Measurements from ENCODE around the gene HES4.
"Not testable (repeated sequence)": the region's sequence is repeated elsewhere in the genome, so short reads cannot be mapped to it uniquely, and the experiment has no call there.

The HES4 gene

GRCh38 chr1:1033009-1033587, 33.2 kb upstream of the HES4 start:
- DNase-seq: peak; percentile 95

GRCh38 chr1:1032424-1032823, 32.5 kb upstream of the HES4 start:
- DNase-seq: no peak

DNA sequence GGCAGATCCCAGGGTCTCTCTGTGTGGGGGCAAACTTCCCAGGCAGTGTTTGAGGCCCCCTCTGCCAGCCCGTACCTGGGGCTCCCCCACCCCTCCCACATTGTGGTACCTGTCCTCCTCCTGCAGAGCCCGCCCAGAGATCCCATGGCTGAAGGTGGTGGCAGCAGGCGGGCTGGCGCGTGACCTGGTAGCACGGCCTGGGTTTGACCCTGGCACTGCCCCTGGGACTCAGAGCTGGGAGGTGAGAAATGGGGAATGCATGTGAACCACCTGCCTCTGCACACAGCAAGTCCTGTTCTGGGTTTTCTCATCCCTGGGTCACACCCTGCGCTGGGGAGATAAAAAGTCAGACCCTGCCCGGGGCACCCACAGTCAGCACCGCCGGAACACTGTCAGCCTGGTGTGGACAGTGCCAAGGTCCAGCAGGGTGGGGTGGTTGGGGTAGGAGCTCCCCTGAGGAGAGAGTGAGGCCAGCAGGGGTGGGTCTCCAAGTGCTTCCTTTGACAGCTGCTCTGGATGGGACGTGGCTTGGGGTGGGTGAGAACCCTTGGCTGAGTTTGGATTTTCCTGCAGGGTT, 31.9 kb upstream of the HES4 start:
- DNase-seq: no peak

DNA sequence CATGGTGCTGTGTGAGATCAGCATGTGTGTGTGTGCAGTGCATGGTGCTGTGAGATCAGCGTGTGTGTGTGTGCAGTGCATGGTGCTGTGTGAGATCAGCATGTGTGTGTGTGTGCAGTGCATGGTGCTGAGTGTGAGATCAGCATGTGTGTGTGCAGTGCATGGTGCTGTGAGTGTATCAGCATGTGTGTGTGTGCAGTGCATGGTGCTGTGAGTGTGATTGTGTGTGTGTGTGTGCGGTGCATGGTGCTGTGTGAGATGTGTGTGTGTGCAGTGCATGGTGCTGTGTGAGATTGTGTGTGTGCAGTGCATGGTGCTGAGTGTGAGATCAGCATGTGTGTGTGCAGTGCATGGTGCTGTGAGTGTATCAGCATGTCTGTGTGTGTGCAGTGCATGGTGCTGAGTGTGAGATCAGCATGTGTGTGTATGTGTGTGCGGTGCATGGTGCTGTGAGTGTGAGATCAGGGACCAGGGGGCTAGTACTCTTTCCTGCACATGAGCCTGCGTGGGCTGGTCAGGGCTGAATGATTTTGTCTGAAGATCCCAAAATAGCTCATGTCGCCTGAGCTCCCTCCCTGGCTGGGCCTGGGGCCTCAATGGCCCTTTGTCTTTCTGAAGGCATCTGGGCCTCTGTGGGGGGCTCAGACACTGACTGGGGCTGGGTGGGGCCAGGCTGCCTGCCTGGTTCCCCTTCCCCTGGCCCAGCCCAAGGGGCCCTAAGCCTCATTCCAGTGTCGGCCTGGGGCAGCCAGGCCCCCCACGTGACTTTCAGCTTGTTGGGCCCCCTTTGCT, 31.2 kb upstream of the HES4 start:
- DNase-seq: not testable (repeated sequence)

- DNase-seq: no peak
These were observed 27.9 kb upstream of the HES4 start for GRCh38 chr1:1027791-1028190.

DNA sequence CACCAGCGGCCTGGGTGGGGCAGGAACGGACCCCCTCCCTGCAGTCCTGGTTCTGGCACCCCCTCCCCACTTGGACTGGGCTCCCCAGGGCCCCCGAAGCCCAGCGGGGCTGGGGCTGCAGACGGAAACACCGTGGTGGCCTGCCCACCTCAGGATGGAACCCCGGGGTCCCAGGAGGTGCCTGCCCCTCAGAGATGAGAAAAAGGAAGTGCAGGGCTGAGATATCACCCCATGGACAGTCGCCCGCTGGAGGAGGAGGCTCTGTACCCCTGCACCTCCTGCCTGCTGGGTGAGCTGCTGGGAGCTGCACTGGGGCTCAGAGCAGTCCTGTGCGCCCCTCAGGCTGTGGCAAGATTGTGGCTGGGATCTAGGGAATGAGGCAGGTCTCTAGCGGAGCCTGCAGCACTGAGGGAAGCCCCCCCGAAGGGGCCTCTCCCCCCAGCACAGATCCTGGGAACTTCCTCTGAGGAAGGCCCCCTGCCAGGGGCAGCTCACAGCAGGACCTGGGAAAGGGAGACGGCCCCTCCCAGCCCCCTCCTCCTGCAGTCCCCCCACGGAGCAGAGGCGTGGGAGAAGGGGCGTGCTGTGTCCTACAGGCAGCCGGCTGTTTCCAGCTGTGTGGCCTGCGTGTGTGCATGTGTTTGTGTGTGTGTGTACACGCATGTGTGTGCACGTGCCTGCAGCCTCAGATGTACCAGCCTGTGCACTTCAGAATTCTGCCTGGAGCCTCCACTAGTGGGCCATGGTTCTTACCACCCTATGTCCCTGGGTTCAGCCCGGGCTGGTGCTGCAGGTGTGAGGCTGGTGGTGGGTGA, 26.9 kb upstream of the HES4 start:
- no peak for DNase-seq

DNA sequence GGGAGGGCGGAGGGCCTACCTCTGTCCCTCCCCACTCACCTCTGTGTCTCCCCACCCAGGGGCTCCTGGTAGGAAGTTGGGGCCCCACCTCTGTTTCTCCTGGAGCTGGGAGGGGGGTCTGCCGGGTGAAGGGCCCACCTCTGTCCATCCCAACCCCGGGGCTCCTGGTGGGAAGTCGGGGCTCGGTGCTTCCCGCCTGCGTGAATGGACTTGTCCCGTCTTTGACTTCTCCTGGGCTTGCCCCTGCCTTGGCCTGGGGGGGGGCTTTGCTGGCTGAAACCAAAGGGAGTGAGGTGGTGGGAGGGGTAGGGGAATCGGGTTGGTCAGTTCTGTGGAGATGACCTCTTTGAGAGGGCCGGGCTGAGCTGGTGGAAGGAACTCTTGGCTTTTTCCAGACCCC, 25.8 kb upstream of the HES4 start:
- DNase-seq: no peak

- DNase-seq: no peak
These were observed 25.1 kb upstream of the HES4 start for GRCh38 chr1:1024771-1025699.

DNA sequence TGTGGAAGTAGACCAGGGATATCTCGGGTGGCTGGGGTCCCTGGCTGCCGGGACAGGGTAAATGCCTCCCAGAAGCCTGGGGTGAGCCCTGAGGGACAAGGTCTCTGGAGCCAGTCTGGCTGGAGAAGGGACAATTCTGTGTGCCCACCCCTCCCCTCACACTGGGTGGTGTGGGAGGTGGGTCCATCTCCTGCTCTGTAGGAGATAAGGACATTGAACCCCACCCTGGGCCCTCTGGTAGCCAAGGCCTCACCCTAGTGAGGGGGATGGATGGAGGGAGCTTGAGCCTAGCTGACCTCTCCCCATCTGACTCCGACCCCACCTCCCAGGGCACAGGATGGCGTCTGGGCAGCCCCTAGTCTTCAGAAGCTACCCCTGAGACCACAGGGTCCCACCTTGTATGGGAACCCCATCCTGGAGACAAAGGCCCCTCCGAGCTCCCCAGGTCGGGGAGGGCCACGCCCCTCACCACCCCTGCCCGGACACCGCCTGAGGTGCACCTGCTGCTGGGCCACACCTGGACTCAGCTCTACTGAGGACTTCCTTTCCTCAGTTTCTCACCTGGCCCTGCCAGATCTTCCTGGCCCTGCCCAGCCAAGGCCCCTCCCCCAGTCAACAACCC, 24.4 kb upstream of the HES4 start:
- DNase-seq: no peak

- DNase-seq: no peak
These were observed 23.8 kb upstream of the HES4 start for GRCh38 chr1:1023700-1024099.

DNA sequence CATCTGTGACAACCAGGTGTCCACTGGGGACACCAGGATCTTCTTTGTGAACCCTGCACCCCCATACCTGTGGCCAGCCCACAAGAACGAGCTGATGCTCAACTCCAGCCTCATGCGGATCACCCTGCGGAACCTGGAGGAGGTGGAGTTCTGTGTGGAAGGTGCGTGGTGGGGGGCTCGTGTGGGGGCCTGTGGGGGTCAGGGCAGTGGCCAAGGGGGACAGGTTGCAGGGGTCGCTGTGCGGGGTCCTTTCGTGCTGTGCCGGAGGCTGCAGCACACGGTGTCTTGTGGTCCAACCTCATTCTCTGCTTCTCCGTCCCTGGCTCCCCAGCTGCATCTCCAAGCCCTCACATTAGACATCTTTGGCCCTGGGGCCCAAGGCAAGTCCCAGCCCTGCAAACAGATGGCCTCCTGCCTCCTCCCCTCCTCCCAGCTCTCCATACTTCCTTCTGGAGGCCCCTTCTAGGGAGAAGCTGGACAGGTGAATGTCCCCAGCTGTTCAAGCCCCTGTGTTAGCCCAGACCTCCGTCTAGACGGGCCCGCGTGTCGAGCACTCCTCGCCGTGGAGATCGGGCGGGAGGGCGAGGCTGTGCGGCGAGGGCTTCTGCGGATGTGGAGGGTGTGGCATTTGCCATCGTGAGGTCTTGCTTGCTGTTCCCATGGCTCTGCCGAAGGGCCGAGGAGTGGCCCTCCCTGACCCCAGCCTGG, 22.6 kb upstream of the HES4 start:
- DNase-seq: no peak

GRCh38 chr1:1021920-1022259, 22.0 kb upstream of the HES4 start:
- DNase-seq: no peak

DNA sequence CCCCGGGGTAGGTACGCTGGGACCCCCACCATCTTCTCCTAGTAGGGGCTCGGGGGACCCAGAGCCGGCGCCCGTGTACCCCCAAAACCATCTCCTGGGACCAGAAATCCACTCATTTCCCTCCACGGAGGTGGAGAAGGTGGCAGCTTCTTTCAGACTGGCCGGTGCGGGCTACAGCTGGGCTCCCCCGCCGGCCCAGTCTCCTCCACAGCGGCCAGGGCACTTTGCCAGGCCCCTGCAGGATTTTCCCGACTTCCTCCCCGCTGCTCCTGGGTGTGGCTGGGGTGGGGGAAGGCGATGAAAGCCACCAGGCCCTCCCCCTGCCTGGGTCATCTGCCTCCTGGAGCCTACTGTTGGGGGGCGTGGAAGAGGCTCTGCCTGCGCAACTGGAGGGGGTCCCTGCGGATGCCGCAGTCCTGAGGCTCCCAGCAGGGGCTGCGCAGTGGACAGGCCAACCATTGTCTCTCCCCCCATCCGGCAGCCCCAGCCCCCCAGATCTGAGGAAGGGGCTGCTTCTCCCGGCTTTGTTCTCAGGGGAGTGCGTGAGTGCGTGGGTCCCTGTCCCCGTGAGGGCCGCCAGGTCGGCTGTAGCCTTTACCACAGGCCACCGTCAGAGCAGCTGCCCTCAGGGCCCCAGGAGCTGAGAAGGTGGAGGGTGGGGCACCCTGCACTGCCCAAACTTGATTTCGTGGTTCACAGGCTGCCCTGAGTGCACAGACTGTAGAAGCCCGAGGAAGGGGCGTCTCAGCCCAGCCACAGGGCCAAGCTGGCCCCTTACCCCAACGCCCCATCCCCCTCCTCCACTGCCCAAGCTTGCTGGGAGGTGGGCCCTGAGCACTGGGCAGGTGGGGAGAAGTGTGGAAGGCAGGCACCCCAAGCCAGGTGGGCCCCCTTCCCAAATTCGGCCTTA, 21.4 kb upstream of the HES4 start:
- DNase-seq: no peak

DNA sequence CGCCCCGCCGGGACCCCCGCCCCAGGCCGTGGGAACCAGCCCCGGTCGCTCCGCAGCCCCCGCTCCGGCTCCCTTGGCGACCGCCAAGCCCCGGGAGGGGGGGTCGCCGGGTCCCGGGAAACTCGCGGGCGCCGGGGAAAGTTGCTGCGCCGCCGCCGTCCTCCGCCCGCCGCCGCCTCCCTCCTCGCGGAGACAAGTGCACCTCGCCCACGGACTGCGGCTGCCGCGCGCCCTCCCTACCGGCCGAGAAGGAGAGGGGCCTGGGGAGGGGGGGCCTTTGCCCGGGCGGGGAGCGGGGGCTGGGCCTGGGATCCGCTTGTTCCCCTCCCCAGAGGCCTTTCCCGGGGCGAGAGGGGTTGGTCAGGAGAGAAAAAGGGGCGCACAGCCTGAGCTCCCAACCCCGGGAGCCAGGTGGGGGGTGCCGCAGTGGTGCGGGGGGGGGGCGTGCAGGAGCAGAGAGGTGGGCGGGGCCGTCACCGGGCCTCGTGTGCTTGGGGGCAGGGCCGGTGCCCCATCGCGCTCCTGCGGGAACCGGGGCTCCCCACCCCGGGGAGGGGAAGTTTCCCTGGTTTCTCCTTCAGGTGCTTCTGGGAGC, 20.6 kb upstream of the HES4 start:
- DNase-seq: no peak

GRCh38 chr1:1020000-1020404, 20.1 kb upstream of the HES4 start, which contains the start of gene AGRN:
Gene AGRN, plus strand, starts transcription at chr1:1020120. Its CDS starts 53 bp downstream, at chr1:1020173.
- DNase-seq: no peak

- DNase-seq: peak; percentile 85
These were observed 19.5 kb upstream of the HES4 start for GRCh38 chr1:1019122-1019999.

DNA sequence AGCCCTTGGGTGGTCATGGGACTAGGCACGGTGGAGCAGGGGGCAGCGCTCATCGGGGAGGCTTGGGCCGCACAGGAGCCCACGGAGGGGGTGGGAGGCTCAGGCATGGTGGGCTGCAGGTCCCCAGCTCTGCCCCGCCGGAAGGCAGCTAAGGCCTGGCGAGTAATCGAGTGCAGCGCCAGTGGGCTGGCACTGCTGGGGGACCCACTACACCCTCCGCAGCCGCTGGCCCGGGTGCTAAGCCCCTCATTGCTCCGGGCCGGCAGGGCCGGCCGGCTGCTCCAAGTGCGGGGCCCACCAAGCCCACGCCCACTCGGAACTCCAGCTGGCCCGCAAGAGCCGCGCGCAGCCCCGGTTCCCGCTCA, 18.4 kb upstream of the HES4 start:
- not testable (repeated sequence) for DNase-seq
